HUDEP-2 (cell line): ENCODE measurements around the gene CTDP1.

ENCODE experiments used
- DNase-seq, 76 experiments: peaks; one replicate each; lab custom pipeline; 2025; ENCODE audit not compliant: unreplicated experiment in 76 of 76; lab: John Stamatoyannopoulos, UW

CTDP1 gene

GRCh38 chr18:79679552-79680099 lies at the start of gene CTDP1:
Gene CTDP1 (plus strand): TSS chr18:79679803. CDS start chr18:79679948, 145 bp downstream.
- DNase-seq, result peak in 73 of 76 experiments; percentile 15 to 97 (median 81)

- no peak for DNase-seq
These were observed 49.1 kb upstream of the CTDP1 start for GRCh38 chr18:79630281-79631095.

GRCh38 chr18:79631096-79631507 lies 48.5 kb upstream of the CTDP1 start:
- no peak for DNase-seq

- no peak for DNase-seq
These were observed 47.7 kb upstream of the CTDP1 start for GRCh38 chr18:79631761-79632446.

GRCh38 chr18:79632765-79633164 lies 46.8 kb upstream of the CTDP1 start:
- no peak for DNase-seq

- DNase-seq, result no peak
These were observed 45.4 kb upstream of the CTDP1 start for GRCh38 chr18:79634186-79634585.

- no peak for DNase-seq
These were observed 44.8 kb upstream of the CTDP1 start for GRCh38 chr18:79634593-79635426.

GRCh38 chr18:79635427-79635726 lies 44.2 kb upstream of the CTDP1 start:
- no peak for DNase-seq

GRCh38 chr18:79637181-79637920 lies 42.3 kb upstream of the CTDP1 start:
- DNase-seq, result no peak

GRCh38 chr18:79637921-79638909 lies 41.4 kb upstream of the CTDP1 start:
- no peak for DNase-seq

GRCh38 chr18:79639072-79639829 lies 40.4 kb upstream of the CTDP1 start:
- DNase-seq, result peak in 2 of 76 experiments; percentile 14 to 38

GRCh38 chr18:79640064-79640672 lies 39.4 kb upstream of the CTDP1 start:
- no peak for DNase-seq

- no peak for DNase-seq
These were observed 38.7 kb upstream of the CTDP1 start for GRCh38 chr18:79640875-79641274.

- DNase-seq, result no peak
These were observed 37.7 kb upstream of the CTDP1 start for GRCh38 chr18:79641722-79642497.

- no peak for DNase-seq
These were observed 37.0 kb upstream of the CTDP1 start for GRCh38 chr18:79642626-79643025.

GRCh38 chr18:79643054-79643984 lies 36.3 kb upstream of the CTDP1 start:
- DNase-seq, result no peak
